CD4-positive, alpha-beta T cell (primary cell): ENCODE measurements around the gene CYTH2. TPM values are rescaled to one million over a fixed set of nuclear protein-coding genes. Genes with fewer than 3 reads are reported as not detected.
A peak's percentile ranks its signal among the peaks of the same experiment; 100 is the strongest.

Experiments used
- ATAC-seq: fragments of 200-7000 bp; cut with Tn5 transposase; one replicate; pipeline ENCODE4 v1.10.0; 2022; ENCODE audit warnings: mild to moderate bottlenecking; ENCODE audit not compliant: poor library complexity
- CTCF ChIA-PET: fragments of 350-600 bp; sonication (Branson Sonifier 250); formaldehyde crosslinking; loops from one replicate; lab custom pipeline; 2021; ENCODE audit warnings: antibody characterized with exemption, inconsistent platforms; lab: Charles Lee
- POLR2A ChIA-PET: fragments of 350-600 bp; sonication (Branson Sonifier 250); formaldehyde crosslinking; loops from one replicate; lab custom pipeline; 2021; ENCODE audit warnings: antibody characterized with exemption, inconsistent platforms; lab: Charles Lee
- DNase-seq, 14 experiments: peaks; one replicate each; pipeline ENCODE4 v3.0.0-alpha.2; 2013 to 2020; ENCODE audit warnings: mixed read lengths in 2 of 14
- H3K27ac ChIP-seq, 2 donors: one replicate each; pipeline versions ENCODE4 v1.5.1 to v1.7.0; 2013; ENCODE audit warnings: low read length in 2 of 2, low read depth in 1 of 2, mild to moderate bottlenecking in 1 of 2
- H3K27me3 ChIP-seq, 2 experiments: 1 replicate in 1 of 2; 2 replicates in 1 of 2; pipeline versions ENCODE4 v1.6.1 to v1.7.0; 2013; ENCODE audit warnings: low read length in 2 of 2, control low read depth in 1 of 2, mild to moderate bottlenecking in 1 of 2, moderate library complexity in 1 of 2; ENCODE audit not compliant: insufficient read depth in 2 of 2, control insufficient read depth in 1 of 2
- H3K36me3 ChIP-seq: one replicate; pipeline ENCODE4 v1.6.1; 2013; ENCODE audit warnings: low read length, control low read depth; ENCODE audit not compliant: insufficient read depth
- H3K4me1 ChIP-seq: one replicate; pipeline ENCODE4 v1.6.1; 2013; ENCODE audit warnings: low read length, control low read depth; ENCODE audit not compliant: insufficient read depth
- H3K4me3 ChIP-seq: one replicate; pipeline ENCODE4 v1.5.1; 2013; ENCODE audit warnings: mild to moderate bottlenecking, low read length, moderate library complexity
- H3K9me3 ChIP-seq, 2 experiments: 1 replicate in 1 of 2; 2 replicates in 1 of 2; pipeline versions ENCODE4 v1.6.1 to v1.7.0; 2013; ENCODE audit warnings: low read length in 2 of 2, mild to moderate bottlenecking in 2 of 2, control low read depth in 1 of 2, moderate library complexity in 1 of 2; ENCODE audit not compliant: control insufficient read depth in 1 of 2, insufficient read depth in 1 of 2
- H3K27ac Mint-ChIP-seq: one replicate; pipeline ENCODE4 v1.8.0; 2020; ENCODE audit warnings: mixed read lengths
- H3K27me3 Mint-ChIP-seq: one replicate; pipeline ENCODE4 v1.8.0; 2021; ENCODE audit warnings: mixed read lengths
- H3K36me3 Mint-ChIP-seq: one replicate; pipeline ENCODE4 v1.8.0; 2021; ENCODE audit warnings: low read depth, mixed read lengths
- H3K4me1 Mint-ChIP-seq: one replicate; pipeline ENCODE4 v1.8.0; 2021; ENCODE audit warnings: low read depth, mixed read lengths
- H3K4me3 Mint-ChIP-seq: one replicate; pipeline ENCODE4 v1.8.0; 2020; ENCODE audit warnings: mild to moderate bottlenecking, mixed read lengths
- H3K9me3 Mint-ChIP-seq: one replicate; pipeline ENCODE4 v1.8.0; 2020; ENCODE audit warnings: mixed read lengths
- CTCF ChIP-seq: fragments of 200-600 bp; IDR thresholded peaks from one replicate; pipeline ENCODE4 v1.8.0; 2022; ENCODE audit warnings: antibody characterized with exemption, mild to moderate bottlenecking
- intact Hi-C, 2 experiments: fragments of 100-400 bp; cut with DNase I in 1 of 2; cut with micrococcal nuclease in 1 of 2; formaldehyde crosslinking; loops; one replicate each; pipeline versions ENCODE4 v1.15.1 to v1.9.0; 2023 to 2025; cut with DNase I, micrococcal nuclease
- total RNA-seq, 174 experiments: library from RNA in 2 of 174; stranded (reverse) in 2 of 174; gene quantifications; one replicate each; pipeline ENCODE4 v1.2.3 and lab custom pipeline; 2021 to 2026

Gene CYTH2
- total RNA-seq, 2 experiments from 2014 or later, result 23.4 to 25.3 TPM

DNA sequence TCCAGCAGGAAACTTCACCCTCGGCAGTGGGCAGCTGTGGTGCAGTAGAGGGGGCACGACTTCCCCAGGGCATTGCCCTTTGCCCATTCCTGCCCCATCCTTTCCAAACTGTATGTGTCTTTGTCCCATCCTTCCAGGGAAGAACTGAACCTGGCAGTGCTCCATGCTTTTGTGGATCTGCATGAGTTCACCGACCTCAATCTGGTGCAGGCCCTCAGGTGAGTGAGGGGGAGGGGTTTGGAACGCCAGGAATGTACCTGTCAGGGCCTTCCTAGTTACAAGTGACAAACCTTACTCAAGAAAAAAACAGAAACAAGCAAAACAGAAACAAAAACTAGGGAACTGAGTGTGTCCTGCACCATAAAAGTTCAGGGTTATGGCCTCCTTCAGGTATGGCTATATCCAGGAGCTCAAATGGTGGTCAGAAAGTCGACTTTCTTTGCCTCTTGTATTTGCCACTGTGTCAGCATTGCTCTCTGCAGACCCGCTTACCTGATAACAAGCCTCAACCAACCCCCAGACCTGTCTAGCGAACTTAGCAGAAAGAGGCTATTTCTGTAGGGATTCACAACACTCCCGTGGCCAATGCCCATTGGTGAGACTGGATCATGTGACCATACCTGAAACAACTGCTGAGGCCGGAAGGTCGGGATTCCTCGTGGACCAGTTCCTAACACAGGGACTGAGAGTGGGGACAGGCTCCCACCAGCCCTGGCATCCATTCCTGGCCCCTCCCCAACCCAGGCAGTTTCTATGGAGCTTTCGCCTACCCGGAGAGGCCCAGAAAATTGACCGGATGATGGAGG, 4.2 kb downstream of the CYTH2 start:
- Histone ChIP-seq H3K9me3 (no peaks in the 10 kb centered on the region), H3K36me3 (peaks cover 66% of the 10 kb centered on the region), H3K27me3 (no peaks in the 10 kb centered on the region), H3K27ac (no peak overlapping the region), H3K4me1 (peaks cover 22% of the 10 kb centered on the region), H3K4me3 (no peak overlapping the region)
- Mint-ChIP-seq H3K4me1 (peaks cover 21% of the 10 kb centered on the region), H3K9me3 (no peaks in the 10 kb centered on the region), H3K27ac (no peak overlapping the region), H3K4me3 (no peak overlapping the region), H3K36me3 (peaks cover 61% of the 10 kb centered on the region), H3K27me3 (no peaks in the 10 kb centered on the region)
- CTCF ChIA-PET, result interaction anchor here (0.5 kb wide), 1 partner anchor 638 kb away, joined by 3 read pairs; no protein-coding TSS in a partner anchor
- POLR2A ChIA-PET, result no interaction called here
- intact Hi-C loops, result loop anchor here in 1 of 2 experiments (10.0 kb wide), 1 partner anchor 641 kb away; the partner anchor contains the start of genes C19orf73, LIN7B and PPFIA3
- no peak for ATAC-seq
- no peak for DNase-seq
- TF ChIP-seq CTCF, result no peak

DNA sequence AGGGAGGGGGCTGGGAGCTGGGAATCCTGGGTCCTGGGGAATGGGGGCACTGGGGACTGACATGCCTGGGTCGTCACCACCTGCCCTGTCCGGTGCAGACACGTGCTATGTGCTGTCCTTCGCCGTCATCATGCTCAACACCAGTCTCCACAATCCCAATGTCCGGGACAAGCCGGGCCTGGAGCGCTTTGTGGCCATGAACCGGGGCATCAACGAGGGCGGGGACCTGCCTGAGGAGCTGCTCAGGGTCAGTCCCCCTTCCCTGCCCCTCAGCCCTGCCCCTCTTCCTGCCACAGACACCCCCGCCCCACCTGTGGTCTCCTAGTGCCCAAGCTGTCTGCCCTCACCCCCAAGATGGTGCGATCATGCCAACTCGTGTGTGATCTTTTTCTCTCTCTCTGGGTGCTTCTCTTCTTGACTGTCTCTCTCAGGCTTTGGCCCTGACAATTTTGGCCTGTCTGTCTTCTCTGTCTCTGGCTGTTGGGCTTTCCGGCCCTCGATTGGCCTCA, 5.0 kb downstream of the CYTH2 start:
- no peaks in the 10 kb centered on the region for H3K9me3 Mint-ChIP-seq
- ChIA-PET POLR2A (no interaction called here), CTCF (no interaction called here)
- Histone ChIP-seq H3K9me3 (no peaks in the 10 kb centered on the region), H3K27me3 (no peaks in the 10 kb centered on the region), H3K4me3 (no peak overlapping the region), H3K4me1 (peaks cover 19% of the 10 kb centered on the region), H3K36me3 (peaks cover 70% of the 10 kb centered on the region), H3K27ac (no peak overlapping the region)
- no peak for DNase-seq
- peak overlapping the region; percentile 73 for H3K4me3 Mint-ChIP-seq
- H3K4me1 Mint-ChIP-seq, result peaks cover 14% of the 10 kb centered on the region
- intact Hi-C loops, result loop anchor here in 1 of 2 experiments (10.0 kb wide), 1 partner anchor 641 kb away; the partner anchor contains the start of genes C19orf73, LIN7B and PPFIA3
- peaks cover 56% of the 10 kb centered on the region for H3K36me3 Mint-ChIP-seq
- H3K27ac Mint-ChIP-seq, result no peak overlapping the region
- no peaks in the 10 kb centered on the region for H3K27me3 Mint-ChIP-seq
- ATAC-seq, result no peak
- no peak for TF ChIP-seq CTCF

DNA sequence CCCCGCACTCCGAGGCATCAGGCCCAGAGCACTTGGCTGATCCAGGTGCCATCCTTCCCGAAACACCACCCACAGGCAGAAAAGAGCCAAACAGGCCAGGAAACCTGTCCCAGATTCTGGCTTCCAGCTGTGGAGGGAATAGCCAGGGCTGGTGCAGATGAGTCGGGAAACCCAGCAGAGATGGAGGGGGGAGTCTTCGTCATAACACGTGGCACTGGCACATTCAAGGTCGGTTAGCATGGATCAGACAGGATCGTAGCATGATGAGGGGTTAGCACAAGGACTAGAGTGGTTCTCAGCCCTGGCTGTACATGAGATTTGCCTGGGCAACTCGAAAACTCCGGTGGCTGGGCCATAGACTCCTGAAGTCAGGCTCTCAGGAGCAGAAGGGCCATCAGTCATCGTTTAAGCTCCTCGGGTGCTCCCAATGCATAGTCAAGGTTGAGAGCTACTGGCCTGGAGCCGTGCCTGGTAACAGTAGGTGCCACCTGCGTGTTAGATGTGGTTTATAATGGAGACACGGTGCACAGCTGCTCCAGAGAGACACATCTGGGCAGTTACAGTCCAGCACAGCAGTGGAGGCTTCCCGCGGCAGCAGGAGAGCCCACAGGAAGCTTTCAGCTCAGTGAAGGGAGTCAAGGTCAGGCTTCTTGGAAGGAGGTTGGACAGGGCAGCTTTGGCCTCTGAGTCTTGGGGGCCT, 6.3 kb downstream of the CYTH2 start:
- Histone ChIP-seq H3K27me3 (no peaks in the 10 kb centered on the region), H3K4me1 (peaks cover 17% of the 10 kb centered on the region), H3K36me3 (peaks cover 71% of the 10 kb centered on the region), H3K27ac (no peak overlapping the region), H3K9me3 (no peaks in the 10 kb centered on the region), H3K4me3 (no peak overlapping the region)
- no peaks in the 10 kb centered on the region for H3K27me3 Mint-ChIP-seq
- intact Hi-C loops, result loop anchor here in 1 of 2 experiments (10.0 kb wide), 1 partner anchor 639 kb away; the partner anchor contains the start of genes C19orf73, LIN7B and PPFIA3
- CTCF ChIA-PET, result no interaction called here
- TF ChIP-seq CTCF, result no peak
- no peak overlapping the region for H3K4me3 Mint-ChIP-seq
- no peaks in the 10 kb centered on the region for H3K9me3 Mint-ChIP-seq
- POLR2A ChIA-PET, result interaction anchor here (0.7 kb wide), 1 partner anchor 35 kb away, joined by 4 read pairs; no protein-coding TSS in a partner anchor
- ATAC-seq (no peak), DNase-seq (no peak)
- peaks cover 17% of the 10 kb centered on the region for H3K4me1 Mint-ChIP-seq
- no peak overlapping the region for H3K27ac Mint-ChIP-seq
- peaks cover 58% of the 10 kb centered on the region for H3K36me3 Mint-ChIP-seq
